Activated CD8-positive, alpha-beta T cell treated with anti-CD3 and anti-CD28 coated beads for 36 hours (primary cell): ENCODE measurements around the gene EHD4. TPM values are rescaled to one million over a fixed set of nuclear protein-coding genes. Genes with fewer than 3 reads are reported as not detected.
A peak's percentile ranks its signal among the peaks of the same experiment; 100 is the strongest.

Source experiments
- ATAC-seq: fragments of 200-7000 bp; cut with Tn5 transposase; one replicate; pipeline ENCODE4 v1.10.0; 2021; ENCODE audit warnings: mild to moderate bottlenecking, moderate library complexity
- CTCF ChIA-PET: fragments of 350-600 bp; sonication (Branson Sonifier 250); formaldehyde crosslinking; loops from one replicate; lab custom pipeline; 2021; ENCODE audit warnings: antibody characterized with exemption; lab: Charles Lee
- POLR2A ChIA-PET: fragments of 350-600 bp; sonication (Branson Sonifier 250); formaldehyde crosslinking; loops from one replicate; lab custom pipeline; 2021; ENCODE audit warnings: antibody characterized with exemption; lab: Charles Lee
- DNase-seq: peaks from one replicate; pipeline ENCODE4 v3.0.0-alpha.2; 2020
- H3K27ac Mint-ChIP-seq: one replicate; pipeline ENCODE4 v1.8.0; 2021; ENCODE audit warnings: mild to moderate bottlenecking, mixed read lengths
- H3K27me3 Mint-ChIP-seq: one replicate; pipeline ENCODE4 v1.8.0; 2021; ENCODE audit warnings: mixed read lengths
- H3K36me3 Mint-ChIP-seq: one replicate; pipeline ENCODE4 v1.8.0; 2021; ENCODE audit warnings: low read depth, mixed read lengths
- H3K4me1 Mint-ChIP-seq: one replicate; pipeline ENCODE4 v1.8.0; 2021; ENCODE audit warnings: low read depth, mixed read lengths
- H3K4me3 Mint-ChIP-seq: one replicate; pipeline ENCODE4 v1.8.0; 2021; ENCODE audit warnings: mild to moderate bottlenecking, moderate library complexity, mixed read lengths
- H3K9me3 Mint-ChIP-seq: one replicate; pipeline ENCODE4 v1.8.0; 2021; ENCODE audit warnings: mixed read lengths
- intact Hi-C: fragments of 100-400 bp; cut with micrococcal nuclease; formaldehyde crosslinking; loops from one replicate; pipeline ENCODE4 v1.10.0; 2022
- total RNA-seq, 2 experiments: library from RNA; stranded (reverse); gene quantifications; one replicate each; pipeline ENCODE4 v1.2.3, GENCODE V29; 2021
- TF ChIP-seq, protein P1 (sequence below): fragments of 200-600 bp; IDR thresholded peaks from one replicate; pipeline ENCODE4 v1.8.0; 2022; ENCODE audit warnings: antibody characterized with exemption, mild to moderate bottlenecking

Gene EHD4
- total RNA-seq, 2 experiments from 2014 or later: 22.3 to 22.6 TPM

DNA sequence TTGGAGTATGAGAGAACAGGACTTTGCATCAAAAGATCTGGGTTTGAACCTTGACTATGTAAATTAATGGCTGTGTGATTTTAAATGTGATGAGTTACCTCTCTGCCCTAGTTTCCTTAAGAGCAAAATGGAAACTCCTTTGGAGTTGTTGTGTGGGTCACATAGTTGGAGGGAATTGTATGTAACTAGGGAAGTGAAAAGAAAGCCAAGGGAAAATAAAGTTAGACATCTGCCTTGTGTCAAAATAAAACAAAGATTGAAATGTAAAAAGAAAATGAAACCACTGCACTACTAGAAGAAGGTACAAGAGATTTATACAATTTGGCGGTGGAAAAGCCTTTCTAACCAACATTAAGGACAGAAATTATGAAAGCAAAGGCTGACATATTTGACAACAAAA lies 1.7 kb upstream of the EHD4 start:
- ATAC-seq (no peak), DNase-seq (no peak)
- ChIA-PET CTCF (interaction anchor here (1.2 to 2.2 kb wide), 3 partner anchors 8 to 201 kb away, joined by 3 to 11 read pairs (median 3); partner anchors contain the start of gene MAPKBP1), POLR2A (interaction anchor here (0.7 to 1.3 kb wide), 3 partner anchors 9 to 37 kb away, joined by 3 read pairs; no protein-coding TSS in a partner anchor)
- peaks cover 28% of the 10 kb centered on the region for H3K4me1 Mint-ChIP-seq
- intact Hi-C loops: no loop called here
- no peaks in the 10 kb centered on the region for H3K9me3 Mint-ChIP-seq
- H3K27ac Mint-ChIP-seq: no peak overlapping the region
- peaks cover 13% of the 10 kb centered on the region for H3K27me3 Mint-ChIP-seq
- H3K4me3 Mint-ChIP-seq: no peak overlapping the region
- H3K36me3 Mint-ChIP-seq: peaks cover 5% of the 10 kb centered on the region
- TF ChIP-seq, protein P1, sequence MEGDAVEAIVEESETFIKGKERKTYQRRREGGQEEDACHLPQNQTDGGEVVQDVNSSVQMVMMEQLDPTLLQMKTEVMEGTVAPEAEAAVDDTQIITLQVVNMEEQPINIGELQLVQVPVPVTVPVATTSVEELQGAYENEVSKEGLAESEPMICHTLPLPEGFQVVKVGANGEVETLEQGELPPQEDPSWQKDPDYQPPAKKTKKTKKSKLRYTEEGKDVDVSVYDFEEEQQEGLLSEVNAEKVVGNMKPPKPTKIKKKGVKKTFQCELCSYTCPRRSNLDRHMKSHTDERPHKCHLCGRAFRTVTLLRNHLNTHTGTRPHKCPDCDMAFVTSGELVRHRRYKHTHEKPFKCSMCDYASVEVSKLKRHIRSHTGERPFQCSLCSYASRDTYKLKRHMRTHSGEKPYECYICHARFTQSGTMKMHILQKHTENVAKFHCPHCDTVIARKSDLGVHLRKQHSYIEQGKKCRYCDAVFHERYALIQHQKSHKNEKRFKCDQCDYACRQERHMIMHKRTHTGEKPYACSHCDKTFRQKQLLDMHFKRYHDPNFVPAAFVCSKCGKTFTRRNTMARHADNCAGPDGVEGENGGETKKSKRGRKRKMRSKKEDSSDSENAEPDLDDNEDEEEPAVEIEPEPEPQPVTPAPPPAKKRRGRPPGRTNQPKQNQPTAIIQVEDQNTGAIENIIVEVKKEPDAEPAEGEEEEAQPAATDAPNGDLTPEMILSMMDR: no peak

DNA sequence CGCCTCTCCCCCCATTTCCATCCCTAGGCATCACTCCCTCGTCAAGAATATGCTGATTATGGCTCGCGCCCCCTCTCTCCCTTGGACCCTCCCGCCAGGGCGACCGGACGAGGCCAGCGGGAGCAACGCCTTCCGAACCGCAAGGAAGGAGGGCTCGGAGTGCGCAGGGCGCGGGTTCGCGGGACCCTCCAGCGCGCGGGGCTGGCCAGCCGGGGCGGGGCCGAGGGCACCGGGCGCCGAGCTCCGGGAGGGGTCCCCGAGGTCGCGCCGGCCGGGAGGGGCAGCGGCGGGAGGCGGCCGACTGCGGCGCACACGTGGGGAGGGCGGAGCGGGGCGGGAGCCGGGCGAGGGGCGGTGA lies 483 bp downstream of the EHD4 start:
- TF ChIP-seq, protein P1: no peak
- ATAC-seq: peak; percentile 21
- peak overlapping the region; percentile 86 for H3K4me3 Mint-ChIP-seq
- intact Hi-C loops: loop anchor here (2.0 kb wide), 1 partner anchor 35 kb away; no protein-coding TSS in a partner anchor
- H3K4me1 Mint-ChIP-seq: peaks cover 45% of the 10 kb centered on the region
- no peaks in the 10 kb centered on the region for H3K9me3 Mint-ChIP-seq
- POLR2A ChIA-PET: interaction anchor here (0.8 to 4.5 kb wide), 7 partner anchors 9 to 46 kb away, joined by 3 to 44 read pairs (median 3); no protein-coding TSS in a partner anchor
- CTCF ChIA-PET: interaction anchor here (0.8 to 2.2 kb wide), 10 partner anchors 17 to 198 kb away, joined by 3 to 11 read pairs (median 4); partner anchors contain the start of gene MAPKBP1
- peak overlapping the region; percentile 94 for H3K27ac Mint-ChIP-seq
- DNase-seq: no peak
- H3K36me3 Mint-ChIP-seq: peaks cover 8% of the 10 kb centered on the region
- H3K27me3 Mint-ChIP-seq: peaks cover 13% of the 10 kb centered on the region

GRCh38 chr15:41971089-41971894 lies 1.1 kb downstream of the EHD4 start:
- intact Hi-C loops: loop anchor here (2.0 kb wide), 1 partner anchor 34 kb away; no protein-coding TSS in a partner anchor
- Mint-ChIP-seq H3K9me3 (no peaks in the 10 kb centered on the region), H3K27me3 (peaks cover 13% of the 10 kb centered on the region), H3K4me3 (peak overlapping the region; percentile 86), H3K27ac (peak overlapping the region; percentile 94), H3K4me1 (peaks cover 50% of the 10 kb centered on the region), H3K36me3 (peaks cover 8% of the 10 kb centered on the region)
- ATAC-seq (peak; percentile 76), DNase-seq (peak; percentile 89)
- CTCF ChIA-PET: interaction anchor here (1.6 to 2.2 kb wide), 3 partner anchors 17 to 36 kb away, joined by 4 to 7 read pairs (median 5); no protein-coding TSS in a partner anchor
- TF ChIP-seq, protein P1: no peak
- POLR2A ChIA-PET: interaction anchor here (0.8 to 4.5 kb wide), 8 partner anchors 9 to 147 kb away, joined by 3 to 44 read pairs (median 3); no protein-coding TSS in a partner anchor

DNA sequence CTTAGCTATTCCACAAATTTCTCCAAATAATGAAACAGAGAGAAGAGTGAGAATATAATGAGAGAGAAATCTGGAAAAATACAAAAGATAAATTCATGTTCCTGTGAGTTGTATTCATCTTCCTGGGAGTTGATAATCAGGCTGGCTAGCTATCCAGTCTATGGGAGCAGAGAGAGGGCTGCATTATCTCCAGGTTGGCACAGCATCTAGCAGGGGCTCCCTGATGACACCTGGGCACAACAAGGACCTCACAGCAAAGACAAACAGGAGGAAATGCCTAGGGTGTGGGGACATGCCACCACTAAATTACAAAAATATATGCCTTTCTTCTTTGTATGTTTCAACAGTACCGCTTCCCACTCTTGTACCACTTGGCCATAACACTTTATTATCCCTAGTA lies 1.9 kb downstream of the EHD4 start:
- ChIA-PET POLR2A (interaction anchor here (1.0 to 4.5 kb wide), 5 partner anchors 10 to 146 kb away, joined by 3 to 44 read pairs (median 4); no protein-coding TSS in a partner anchor), CTCF (interaction anchor here (1.1 to 1.7 kb wide), 2 partner anchors 33 to 196 kb away, joined by 3 to 7 read pairs; partner anchors contain the start of gene MAPKBP1)
- H3K4me3 Mint-ChIP-seq: peak overlapping the region; percentile 86
- no peak for ATAC-seq
- TF ChIP-seq, protein P1: no peak
- no peaks in the 10 kb centered on the region for H3K9me3 Mint-ChIP-seq
- intact Hi-C loops: loop anchor here (2.0 kb wide), 1 partner anchor 34 kb away; no protein-coding TSS in a partner anchor
- DNase-seq: no peak
- peaks cover 58% of the 10 kb centered on the region for H3K4me1 Mint-ChIP-seq
- peaks cover 12% of the 10 kb centered on the region for H3K36me3 Mint-ChIP-seq
- H3K27ac Mint-ChIP-seq: peak overlapping the region; percentile 85
- H3K27me3 Mint-ChIP-seq: peaks cover 9% of the 10 kb centered on the region
